Measurements from ENCODE around the gene UNK.

The UNK gene

DNA sequence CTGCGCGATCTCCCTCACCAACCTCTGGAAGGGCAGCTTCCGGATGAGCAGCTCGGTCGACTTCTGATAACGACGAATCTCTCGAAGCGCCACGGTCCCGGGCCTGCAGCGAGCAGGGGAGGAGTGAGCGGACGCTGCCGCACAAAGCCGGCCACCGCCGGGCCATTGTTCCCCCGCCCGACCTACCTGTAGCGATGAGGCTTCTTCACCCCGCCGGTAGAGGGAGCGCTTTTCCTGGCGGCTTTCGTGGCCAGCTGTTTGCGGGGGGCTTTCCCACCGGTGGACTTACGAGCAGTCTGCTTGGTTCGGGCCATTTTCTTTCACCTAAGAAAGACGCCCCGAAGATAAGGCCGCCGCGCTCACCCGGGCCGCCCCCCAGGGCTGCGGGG is 5.8 kb upstream of the UNK start:
- H3K27ac ChIP-seq (ENCODE audit: low read depth, low read length) = peak overlapping the region; percentile 94
- H3K56ac ChIP-seq (ENCODE audit: low read length) = peak overlapping the region; percentile 95
- H3K36me3 ChIP-seq (ENCODE audit: control insufficient read depth, insufficient read depth, low read length) = peaks cover 7% of the 10 kb centered on the region

DNA sequence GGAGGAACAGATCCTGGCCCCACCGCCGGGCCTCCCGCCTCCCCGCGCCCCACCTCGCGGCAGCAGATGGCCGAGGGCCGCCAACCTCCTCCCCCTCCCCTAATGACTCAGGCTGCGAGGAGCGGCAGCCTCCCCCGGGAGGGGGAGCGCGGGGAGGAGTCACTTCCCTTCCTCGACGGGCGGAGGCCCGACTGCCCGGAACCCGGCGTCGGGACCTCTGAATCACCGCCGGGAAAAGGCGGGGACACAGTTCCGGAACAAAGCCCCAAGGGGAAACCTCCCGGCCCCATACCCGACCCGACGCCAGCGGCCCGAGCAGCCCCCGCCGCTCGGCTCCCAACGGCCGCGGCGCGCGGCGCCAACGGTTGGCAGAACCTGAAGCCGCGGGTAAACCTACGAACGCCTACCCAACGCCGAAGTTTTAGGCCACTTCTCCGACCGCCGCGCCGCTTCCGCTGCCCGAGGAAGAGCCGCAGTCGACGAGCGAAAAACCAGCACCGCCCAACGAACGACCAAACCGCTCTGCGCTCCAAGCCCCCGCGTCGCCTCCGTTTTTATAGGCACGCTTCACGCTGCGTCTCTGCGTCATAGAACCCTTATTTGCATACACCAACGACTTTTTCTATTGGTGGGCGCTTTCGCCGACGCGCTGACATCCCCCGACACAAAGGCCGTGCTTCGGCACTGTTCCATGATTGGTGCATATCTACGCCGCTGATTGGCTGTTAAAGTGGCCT is 5.2 kb upstream of the UNK start:
- WGBS (ENCODE audit: extremely low coverage, insufficient coverage, low lambda C conversion rate) = no CpG with 5 or more reads among the region's 84 CpGs
- peaks cover 16% of the 10 kb centered on the region for H3K79me2 ChIP-seq (ENCODE audit: control insufficient read depth, insufficient read depth, low read length)
- H3K4me2 ChIP-seq (ENCODE audit: low read length) = no peak overlapping the region
- H3K36me3 ChIP-seq (ENCODE audit: control insufficient read depth, insufficient read depth, low read length) = peaks cover 7% of the 10 kb centered on the region
- no peak overlapping the region for H2BK15ac ChIP-seq (replicated peaks; ENCODE audit: low read depth)
- H2BK120ac ChIP-seq (ENCODE audit: low read depth, low read length) = peak overlapping the region; percentile 32
- peak overlapping the region; percentile 57 for H2BK5ac ChIP-seq (ENCODE audit: low read length)
- peak overlapping the region; percentile 97 for H3K18ac ChIP-seq (ENCODE audit: low read length)
- H3K4ac ChIP-seq (ENCODE audit: low read depth, low read length) = peak overlapping the region; percentile 77
- H4K8ac ChIP-seq (ENCODE audit: low read depth, low read length) = no peak overlapping the region
- H3K79me1 ChIP-seq (ENCODE audit: low read length) = peaks cover 2% of the 10 kb centered on the region
- no peaks in the 10 kb centered on the region for H3K27me3 ChIP-seq (ENCODE audit: insufficient read depth, low read length, poor library complexity)
- H3K23ac ChIP-seq (ENCODE audit: low read length) = no peak overlapping the region
- H3K4me1 ChIP-seq (ENCODE audit: control insufficient read depth, low read depth, low read length) = no peaks in the 10 kb centered on the region
- peak overlapping the region; percentile 94 for H3K27ac ChIP-seq (ENCODE audit: low read depth, low read length)
- peak overlapping the region; percentile 94 for H3K9ac ChIP-seq (ENCODE audit: low read length)
- peak; percentile 100 for DNase-seq
- peak overlapping the region; percentile 81 for H3K4me3 ChIP-seq (ENCODE audit: low read length)
- H4K5ac ChIP-seq (ENCODE audit: low read length) = no peak overlapping the region
- peak overlapping the region; percentile 95 for H3K56ac ChIP-seq (ENCODE audit: low read length)
- no peak overlapping the region for H2AK5ac ChIP-seq (ENCODE audit: low read length)

More for the DNA sequence above, 5.8 kb upstream of the UNK start:
- no peak overlapping the region for H3K23ac ChIP-seq (ENCODE audit: low read length)
- H3K4me3 ChIP-seq (ENCODE audit: low read length) = peak overlapping the region; percentile 81
- H3K79me1 ChIP-seq (ENCODE audit: low read length) = peaks cover 2% of the 10 kb centered on the region
- no peak overlapping the region for H4K8ac ChIP-seq (ENCODE audit: low read depth, low read length)
- H3K4me1 ChIP-seq (ENCODE audit: control insufficient read depth, low read depth, low read length) = no peaks in the 10 kb centered on the region
- H3K4ac ChIP-seq (ENCODE audit: low read depth, low read length) = peak overlapping the region; percentile 77
- WGBS (ENCODE audit: extremely low coverage, insufficient coverage, low lambda C conversion rate) = no CpG with 5 or more reads among the region's 38 CpGs
- H3K27me3 ChIP-seq (ENCODE audit: insufficient read depth, low read length, poor library complexity) = no peaks in the 10 kb centered on the region
- no peak overlapping the region for H2BK5ac ChIP-seq (ENCODE audit: low read length)
- H2AK5ac ChIP-seq (ENCODE audit: low read length) = no peak overlapping the region
- H3K4me2 ChIP-seq (ENCODE audit: low read length) = peak overlapping the region; percentile 74
- H3K9ac ChIP-seq (ENCODE audit: low read length) = peak overlapping the region; percentile 94
- no peak overlapping the region for H4K5ac ChIP-seq (ENCODE audit: low read length)
- peaks cover 16% of the 10 kb centered on the region for H3K79me2 ChIP-seq (ENCODE audit: control insufficient read depth, insufficient read depth, low read length)
- DNase-seq = no peak
- H3K18ac ChIP-seq (ENCODE audit: low read length) = peak overlapping the region; percentile 97
- no peak overlapping the region for H2BK15ac ChIP-seq (replicated peaks; ENCODE audit: low read depth)
- H2BK120ac ChIP-seq (ENCODE audit: low read depth, low read length) = no peak overlapping the region

DNA sequence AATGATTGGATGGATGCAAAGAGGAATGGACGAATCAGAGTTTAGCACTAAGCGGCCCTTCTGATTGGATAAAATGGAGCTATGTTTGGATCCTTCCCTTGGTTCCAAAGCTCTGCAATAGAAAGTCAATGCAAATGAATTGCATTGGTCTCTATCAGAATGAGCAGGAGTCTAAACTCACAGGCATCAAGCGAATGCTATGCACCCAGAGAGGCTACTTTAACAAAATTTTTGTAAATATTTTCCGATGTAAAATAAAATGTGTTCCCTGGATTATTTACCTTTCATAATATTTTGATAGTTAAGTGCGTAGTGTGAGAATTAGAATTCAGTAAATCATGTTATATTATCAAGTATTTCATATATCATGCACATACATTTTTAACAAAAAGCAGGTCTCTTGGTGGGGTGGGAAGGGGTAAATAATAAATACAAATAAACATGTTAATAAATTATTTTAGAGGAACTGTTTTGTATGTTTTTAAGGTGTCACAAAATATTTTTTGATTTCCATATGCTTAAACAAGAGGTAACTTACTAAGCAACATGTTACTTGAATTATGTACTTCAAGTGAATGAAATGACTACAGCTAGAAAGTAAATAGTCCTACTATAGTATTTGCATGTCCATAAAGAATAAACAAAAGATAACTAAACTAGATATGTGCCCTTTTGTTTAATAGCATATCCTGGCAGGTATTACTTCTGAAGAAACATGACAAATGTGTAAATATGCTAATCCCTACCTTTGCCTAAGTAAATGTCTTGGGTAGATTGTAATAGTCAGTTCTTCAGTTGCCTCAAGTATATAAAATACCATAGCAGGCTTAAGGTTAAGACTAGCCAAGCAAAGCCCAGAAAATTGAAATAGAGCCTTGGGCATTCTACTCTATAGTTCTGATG is 4.4 kb upstream of the UNK start:
- Histone ChIP-seq H2BK120ac (ENCODE audit: low read depth, low read length) (no peak overlapping the region), H3K27me3 (ENCODE audit: insufficient read depth, low read length, poor library complexity) (no peaks in the 10 kb centered on the region), H3K4ac (ENCODE audit: low read depth, low read length) (no peak overlapping the region), H2AK5ac (ENCODE audit: low read length) (no peak overlapping the region), H4K5ac (ENCODE audit: low read length) (no peak overlapping the region), H3K27ac (ENCODE audit: low read depth, low read length) (no peak overlapping the region), H3K4me3 (ENCODE audit: low read length) (no peak overlapping the region), H3K56ac (ENCODE audit: low read length) (no peak overlapping the region), H2BK15ac (replicated peaks; ENCODE audit: low read depth) (no peak overlapping the region), H3K18ac (ENCODE audit: low read length) (no peak overlapping the region), H3K23ac (ENCODE audit: low read length) (no peak overlapping the region), H3K36me3 (ENCODE audit: control insufficient read depth, insufficient read depth, low read length) (peaks cover 7% of the 10 kb centered on the region), H3K4me1 (ENCODE audit: control insufficient read depth, low read depth, low read length) (no peaks in the 10 kb centered on the region), H3K4me2 (ENCODE audit: low read length) (no peak overlapping the region), H4K8ac (ENCODE audit: low read depth, low read length) (no peak overlapping the region), H3K9ac (ENCODE audit: low read length) (no peak overlapping the region), H3K79me2 (ENCODE audit: control insufficient read depth, insufficient read depth, low read length) (peaks cover 17% of the 10 kb centered on the region), H3K79me1 (ENCODE audit: low read length) (peaks cover 2% of the 10 kb centered on the region), H2BK5ac (ENCODE audit: low read length) (no peak overlapping the region)
- WGBS (ENCODE audit: extremely low coverage, insufficient coverage, low lambda C conversion rate) = 100% methylated on average over 1 of the region's 5 CpGs
- DNase-seq = no peak

DNA sequence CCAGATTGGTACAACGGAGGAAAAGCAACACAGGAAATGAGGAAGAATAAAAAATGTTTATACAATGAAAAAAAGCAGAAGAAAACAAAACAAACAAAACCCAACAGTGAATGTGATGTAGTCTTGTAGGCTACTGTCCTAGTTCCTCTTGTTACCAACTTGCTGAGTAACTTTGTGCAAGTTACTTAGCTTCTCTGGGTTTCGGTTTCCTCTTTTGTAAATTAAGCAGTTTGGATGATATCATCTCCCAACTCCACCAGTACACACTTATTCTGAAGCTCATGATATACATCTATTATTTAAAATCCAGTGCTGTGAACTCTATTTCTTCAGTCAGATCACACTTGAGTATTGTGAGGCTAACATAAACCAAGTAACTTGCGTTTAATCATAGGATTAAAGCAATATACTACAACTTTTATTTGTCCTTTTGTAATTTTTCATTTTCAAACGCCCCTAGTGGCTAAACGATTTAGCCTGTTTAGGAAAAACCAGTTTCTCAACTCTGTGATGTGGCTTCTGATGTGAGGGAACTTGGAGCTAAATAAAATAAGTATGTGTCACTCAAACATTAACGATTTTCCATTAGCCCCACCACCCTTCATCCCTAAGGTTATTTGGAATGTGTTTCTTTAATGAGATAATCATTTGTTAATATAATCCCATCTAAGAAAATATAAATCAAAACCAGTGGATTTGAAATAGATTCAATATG is 1.4 kb upstream of the UNK start:
- H2BK15ac ChIP-seq (replicated peaks; ENCODE audit: low read depth) = no peak overlapping the region
- H2BK5ac ChIP-seq (ENCODE audit: low read length) = no peak overlapping the region
- H2BK120ac ChIP-seq (ENCODE audit: low read depth, low read length) = no peak overlapping the region
- no peak overlapping the region for H3K4ac ChIP-seq (ENCODE audit: low read depth, low read length)
- no peak overlapping the region for H3K27ac ChIP-seq (ENCODE audit: low read depth, low read length)
- H3K27me3 ChIP-seq (ENCODE audit: insufficient read depth, low read length, poor library complexity) = no peaks in the 10 kb centered on the region
- no peak overlapping the region for H4K8ac ChIP-seq (ENCODE audit: low read depth, low read length)
- H3K23ac ChIP-seq (ENCODE audit: low read length) = no peak overlapping the region
- H2AK5ac ChIP-seq (ENCODE audit: low read length) = no peak overlapping the region
- H3K36me3 ChIP-seq (ENCODE audit: control insufficient read depth, insufficient read depth, low read length) = peaks cover under 1% of the 10 kb centered on the region
- peaks cover 1% of the 10 kb centered on the region for H3K79me1 ChIP-seq (ENCODE audit: low read length)
- H4K5ac ChIP-seq (ENCODE audit: low read length) = no peak overlapping the region
- H3K79me2 ChIP-seq (ENCODE audit: control insufficient read depth, insufficient read depth, low read length) = peaks cover 41% of the 10 kb centered on the region
- no CpG with 5 or more reads among the region's 6 CpGs for WGBS (ENCODE audit: extremely low coverage, insufficient coverage, low lambda C conversion rate)
- H3K4me2 ChIP-seq (ENCODE audit: low read length) = no peak overlapping the region
- H3K9ac ChIP-seq (ENCODE audit: low read length) = no peak overlapping the region
- DNase-seq = peak; percentile 46
- H3K56ac ChIP-seq (ENCODE audit: low read length) = peak overlapping the region; percentile 44
- H3K4me3 ChIP-seq (ENCODE audit: low read length) = no peak overlapping the region
- H3K18ac ChIP-seq (ENCODE audit: low read length) = no peak overlapping the region
- no peaks in the 10 kb centered on the region for H3K4me1 ChIP-seq (ENCODE audit: control insufficient read depth, low read depth, low read length)

DNA sequence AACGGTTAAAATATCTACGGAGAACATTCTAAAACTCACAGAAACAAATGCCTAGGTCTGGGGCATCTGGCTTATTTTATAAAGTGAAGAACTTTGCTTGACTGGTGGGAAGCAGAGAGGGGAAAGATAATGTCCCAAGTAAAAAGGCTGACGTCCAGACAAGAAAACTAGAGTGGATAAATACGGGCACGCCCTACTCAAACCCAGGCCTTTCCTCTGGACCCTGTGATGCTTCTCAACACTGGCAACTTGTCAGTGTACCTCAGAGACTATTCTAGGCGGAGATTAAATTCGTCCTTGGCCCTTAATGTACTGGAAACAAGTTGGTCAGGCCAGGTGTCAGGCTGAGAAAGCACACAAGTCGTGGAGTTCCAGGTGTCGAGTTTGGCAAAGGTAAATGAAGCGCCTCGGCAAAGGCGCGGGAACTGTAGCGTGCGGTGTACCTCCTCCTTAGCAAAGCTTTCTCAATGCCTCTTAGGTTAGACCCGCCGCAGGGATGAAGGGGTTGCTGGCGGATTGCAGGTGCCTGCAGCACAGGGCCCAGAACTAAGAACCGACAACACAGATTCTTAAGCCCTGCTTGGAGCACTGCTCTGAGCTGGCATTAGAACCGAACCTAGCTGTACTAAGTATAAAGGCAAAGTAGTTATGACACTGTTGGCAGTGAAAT is 668 bp upstream of the UNK start:
- Histone ChIP-seq H3K56ac (ENCODE audit: low read length) (peak overlapping the region; percentile 72), H3K27ac (ENCODE audit: low read depth, low read length) (no peak overlapping the region), H2BK5ac (ENCODE audit: low read length) (no peak overlapping the region), H3K79me2 (ENCODE audit: control insufficient read depth, insufficient read depth, low read length) (peaks cover 38% of the 10 kb centered on the region), H3K18ac (ENCODE audit: low read length) (peak overlapping the region; percentile 31), H4K5ac (ENCODE audit: low read length) (peak overlapping the region; percentile 47), H3K4me3 (ENCODE audit: low read length) (no peak overlapping the region), H2BK15ac (replicated peaks; ENCODE audit: low read depth) (no peak overlapping the region), H3K4me2 (ENCODE audit: low read length) (peak overlapping the region; percentile 27), H3K23ac (ENCODE audit: low read length) (no peak overlapping the region), H3K9ac (ENCODE audit: low read length) (peak overlapping the region; percentile 55), H3K4ac (ENCODE audit: low read depth, low read length) (peak overlapping the region; percentile 63), H2BK120ac (ENCODE audit: low read depth, low read length) (no peak overlapping the region), H2AK5ac (ENCODE audit: low read length) (no peak overlapping the region), H4K8ac (ENCODE audit: low read depth, low read length) (no peak overlapping the region), H3K36me3 (ENCODE audit: control insufficient read depth, insufficient read depth, low read length) (no peaks in the 10 kb centered on the region), H3K27me3 (ENCODE audit: insufficient read depth, low read length, poor library complexity) (no peaks in the 10 kb centered on the region), H3K79me1 (ENCODE audit: low read length) (peaks cover 1% of the 10 kb centered on the region), H3K4me1 (ENCODE audit: control insufficient read depth, low read depth, low read length) (no peaks in the 10 kb centered on the region)
- no CpG with 5 or more reads among the region's 20 CpGs for WGBS (ENCODE audit: extremely low coverage, insufficient coverage, low lambda C conversion rate)
- DNase-seq = no peak

Measured in mesendoderm (in vitro differentiated cells).